GM12872 (cell line): ENCODE results near the gene KRAS.

Source experiments
- TF ChIP-seq, protein P1 (sequence below): IDR thresholded peaks from 3 replicates; pipeline ENCODE4 v1.5.1; 2011; ENCODE audit warnings: low read depth, mild to moderate bottlenecking, low read length, moderate library complexity; ENCODE audit not compliant: insufficient read depth

Gene KRAS

DNA sequence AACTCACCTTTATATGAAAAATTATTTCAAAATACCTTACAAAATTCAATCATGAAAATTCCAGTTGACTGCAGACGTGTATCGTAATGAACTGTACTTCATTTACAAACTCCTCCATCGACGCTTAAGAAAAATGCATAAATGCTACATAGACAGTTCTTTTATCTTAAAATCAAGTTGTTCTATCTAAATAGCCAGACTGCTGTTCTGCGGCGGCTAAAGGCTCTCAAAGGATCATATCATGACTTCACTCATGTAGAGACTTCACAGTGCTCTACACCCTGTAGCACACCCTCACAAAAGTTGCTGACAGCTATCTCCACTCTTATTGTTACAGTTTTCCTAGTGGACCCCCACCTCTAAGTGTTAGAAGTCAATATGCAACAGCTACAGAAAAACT is 5.2 kb downstream of the KRAS start:
- TF ChIP-seq, protein P1, sequence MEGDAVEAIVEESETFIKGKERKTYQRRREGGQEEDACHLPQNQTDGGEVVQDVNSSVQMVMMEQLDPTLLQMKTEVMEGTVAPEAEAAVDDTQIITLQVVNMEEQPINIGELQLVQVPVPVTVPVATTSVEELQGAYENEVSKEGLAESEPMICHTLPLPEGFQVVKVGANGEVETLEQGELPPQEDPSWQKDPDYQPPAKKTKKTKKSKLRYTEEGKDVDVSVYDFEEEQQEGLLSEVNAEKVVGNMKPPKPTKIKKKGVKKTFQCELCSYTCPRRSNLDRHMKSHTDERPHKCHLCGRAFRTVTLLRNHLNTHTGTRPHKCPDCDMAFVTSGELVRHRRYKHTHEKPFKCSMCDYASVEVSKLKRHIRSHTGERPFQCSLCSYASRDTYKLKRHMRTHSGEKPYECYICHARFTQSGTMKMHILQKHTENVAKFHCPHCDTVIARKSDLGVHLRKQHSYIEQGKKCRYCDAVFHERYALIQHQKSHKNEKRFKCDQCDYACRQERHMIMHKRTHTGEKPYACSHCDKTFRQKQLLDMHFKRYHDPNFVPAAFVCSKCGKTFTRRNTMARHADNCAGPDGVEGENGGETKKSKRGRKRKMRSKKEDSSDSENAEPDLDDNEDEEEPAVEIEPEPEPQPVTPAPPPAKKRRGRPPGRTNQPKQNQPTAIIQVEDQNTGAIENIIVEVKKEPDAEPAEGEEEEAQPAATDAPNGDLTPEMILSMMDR = no peak

DNA sequence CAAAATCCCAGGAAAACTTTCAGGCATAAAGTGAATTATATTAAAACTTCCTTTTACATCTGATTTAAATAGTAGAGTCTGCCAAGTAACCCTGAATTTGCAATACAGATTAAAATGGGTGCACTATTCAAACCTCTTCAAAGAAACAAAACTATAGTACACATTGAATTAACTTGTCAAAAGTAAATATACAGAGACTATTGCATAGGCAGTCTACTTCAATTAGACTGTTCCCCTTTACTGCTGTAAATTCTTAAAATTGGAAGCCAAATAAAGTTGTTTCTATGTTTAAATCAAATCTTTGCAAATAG is 7.1 kb downstream of the KRAS start:
- TF ChIP-seq, protein P1 = no peak

DNA sequence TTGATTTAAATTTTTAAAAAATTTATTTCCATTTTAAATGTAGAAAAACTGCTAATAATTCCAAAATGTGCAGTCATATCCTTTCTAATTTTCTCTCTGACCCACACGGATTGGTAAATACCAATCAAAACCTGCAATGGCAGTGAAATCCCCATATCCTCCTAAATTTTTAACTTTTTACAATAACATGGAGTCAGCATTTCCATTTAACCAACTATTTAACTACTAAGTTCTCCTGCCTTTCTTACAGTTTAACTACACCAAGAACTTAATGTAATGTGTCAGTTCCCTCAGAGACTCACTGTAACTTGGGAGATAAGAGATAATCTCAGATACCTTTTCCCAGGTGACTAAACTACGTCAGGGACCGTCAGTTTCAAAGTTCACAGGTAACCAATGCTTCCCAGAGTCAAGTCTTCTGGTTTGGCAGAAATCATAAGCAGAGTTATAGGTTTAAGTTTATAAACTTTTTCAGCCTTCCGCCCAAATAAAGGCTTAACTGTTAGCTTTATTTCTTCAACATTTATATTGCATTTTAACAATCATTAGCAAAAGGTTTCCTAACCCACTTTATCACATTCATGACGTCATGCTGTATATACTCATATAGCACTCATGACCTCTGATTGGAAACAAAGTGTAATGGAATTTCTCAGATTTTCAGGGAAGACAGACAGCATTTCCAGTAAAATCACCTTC is 7.6 kb downstream of the KRAS start:
- TF ChIP-seq, protein P1 = no peak

DNA sequence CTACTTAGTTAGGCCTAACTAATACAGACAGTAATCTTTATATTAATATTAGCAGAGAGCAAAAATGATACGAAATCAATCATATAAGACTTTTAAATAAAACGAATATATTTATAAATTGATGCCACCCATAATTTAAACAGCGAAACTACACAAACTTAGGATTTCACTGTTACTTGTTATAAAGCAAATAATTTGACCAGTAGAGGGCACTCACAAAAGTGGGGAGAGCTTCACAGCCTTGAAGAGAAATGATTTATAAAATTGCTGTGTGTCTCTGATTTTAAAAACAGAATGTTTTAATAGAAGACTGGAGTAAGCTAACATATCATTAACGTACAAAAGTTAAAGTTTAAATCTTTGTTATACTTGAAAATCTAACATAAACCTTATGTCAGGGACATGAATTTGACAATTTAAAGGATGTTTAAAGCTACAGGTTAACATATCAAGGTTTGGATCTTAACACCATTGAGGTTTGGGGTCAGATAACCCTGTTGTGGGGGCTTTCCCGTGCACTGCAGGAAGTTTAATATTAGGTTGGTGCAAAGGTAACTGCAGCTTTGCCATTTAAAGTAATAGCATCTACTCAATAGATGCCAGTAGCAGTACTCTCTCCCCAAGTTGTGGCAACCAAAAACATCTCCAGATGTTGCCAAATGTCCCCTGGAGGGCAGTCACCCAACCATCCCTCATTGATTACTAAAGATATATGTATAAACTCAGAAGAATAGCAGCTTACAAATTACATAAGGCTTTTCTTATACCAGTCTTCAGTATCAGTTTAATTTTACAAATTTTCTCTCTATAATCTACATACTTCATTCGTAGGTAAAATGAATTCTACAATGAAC is 9.3 kb downstream of the KRAS start:
- TF ChIP-seq, protein P1 = peak; percentile 46; the same call in 2 of the 3 replicates

DNA sequence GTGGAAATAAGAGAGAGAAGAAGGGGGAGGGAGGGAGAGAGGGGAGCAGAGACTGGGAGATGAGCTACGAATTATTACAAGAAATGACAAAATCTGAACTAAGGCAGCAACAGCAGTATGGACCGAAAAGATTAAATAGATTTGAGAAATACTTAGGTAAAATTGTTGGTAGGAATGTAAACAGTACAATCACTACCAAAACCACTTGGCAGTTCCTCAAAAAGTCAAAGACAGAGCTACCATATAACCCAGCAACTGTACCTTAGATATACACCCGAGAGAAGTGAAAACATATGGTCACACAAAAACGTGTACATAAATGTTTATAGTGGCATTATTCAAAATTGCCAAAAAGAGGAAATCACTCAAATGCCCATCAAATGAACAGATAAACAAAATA is 14.1 kb downstream of the KRAS start:
- TF ChIP-seq, protein P1 = no peak

DNA sequence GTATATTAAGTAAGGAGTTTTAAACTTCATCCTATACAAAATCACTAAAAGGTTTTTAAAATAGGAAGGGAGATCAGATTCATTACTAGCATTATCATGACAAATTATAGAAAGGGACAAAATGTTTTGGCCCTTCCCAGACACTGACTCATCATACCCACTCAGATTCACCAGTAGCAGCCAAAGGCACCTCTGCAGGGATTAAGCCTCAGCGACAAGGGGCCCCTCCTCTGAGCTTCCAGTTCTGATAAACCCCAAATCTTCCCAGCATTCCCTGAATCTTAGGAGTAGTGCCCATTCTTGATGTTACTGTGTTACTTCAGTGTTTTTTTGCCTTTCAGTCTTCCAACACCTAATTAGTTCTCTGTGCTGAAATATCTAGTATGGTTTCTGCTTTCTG is 14.5 kb downstream of the KRAS start:
- TF ChIP-seq, protein P1 = no peak

DNA sequence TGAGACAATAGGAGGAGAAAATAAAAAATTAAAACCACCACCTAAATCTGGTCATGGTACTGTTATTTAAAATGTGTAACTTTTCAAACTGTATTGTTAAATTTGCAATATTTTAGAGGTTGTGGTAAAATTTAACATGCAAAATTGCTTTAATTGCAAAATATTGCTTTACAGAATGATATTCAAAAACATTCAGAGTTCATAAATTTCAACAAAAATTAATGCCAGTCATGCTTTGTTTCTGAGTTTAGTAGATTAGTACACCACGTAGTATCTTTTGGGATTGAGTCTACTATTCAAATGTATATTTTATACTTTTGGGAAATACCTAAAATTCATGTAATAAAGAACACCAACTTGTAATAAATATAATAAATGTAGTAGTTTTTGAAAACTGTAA is 37.4 kb downstream of the KRAS start:
- TF ChIP-seq, protein P1 = no peak
